OCI-LY7 (cell line): Measurements from ENCODE around the gene RNF150. TPM values are rescaled to one million over a fixed set of nuclear protein-coding genes. Genes with fewer than 3 reads are reported as not detected.

ENCODE experiments used
- BruUV-seq: library from RNA; stranded (reverse); fragments of 400-500 nt; replicated peaks from 2 replicates; lab custom pipeline; 2021; lab: Mats Ljungman, UMichigan
- CTCF ChIA-PET: fragments of 300-600 bp; sonication (Branson Sonifier 250); formaldehyde crosslinking; loops from one replicate; lab custom pipeline; 2022; ENCODE audit warnings: antibody characterized with exemption; ENCODE audit not compliant: unreplicated experiment; lab: Charles Lee
- POLR2A ChIA-PET: fragments of 300-600 bp; sonication (Branson Sonifier 250); formaldehyde crosslinking; loops from one replicate; lab custom pipeline; 2022; ENCODE audit warnings: antibody characterized with exemption; lab: Charles Lee
- DNase-seq: peaks from one replicate; pipeline ENCODE4 v3.0.0-alpha.2; 2015; ENCODE audit warnings: low spot score
- H2AFZ ChIP-seq: fragments of 200-600 bp; sonication (generic), shearing (Covaris generic); 2 replicates; pipeline ENCODE4 v1.6.1; 2014; ENCODE audit warnings: mild to moderate bottlenecking, antibody characterized with exemption, low read length, moderate library complexity
- H3K27ac ChIP-seq: fragments of 200-600 bp; sonication (generic); 2 replicates; pipeline ENCODE4 v1.5.1; 2014; ENCODE audit warnings: mixed run types, low read depth, mild to moderate bottlenecking, moderate library complexity, low read length, inconsistent platforms; ENCODE audit not compliant: poor library complexity, severe bottlenecking
- H3K36me3 ChIP-seq: fragments of 200-600 bp; sonication (generic); 2 replicates; pipeline ENCODE4 v1.6.1; 2014; ENCODE audit warnings: mild to moderate bottlenecking, antibody characterized with exemption, low read length, moderate library complexity, mixed read lengths; ENCODE audit not compliant: insufficient read depth
- H3K4me1 ChIP-seq: fragments of 200-600 bp; sonication (generic); 2 replicates; pipeline ENCODE4 v1.5.1; 2014; ENCODE audit warnings: mild to moderate bottlenecking, low read length; ENCODE audit not compliant: insufficient read depth, poor library complexity, severe bottlenecking
- H3K4me2 ChIP-seq: fragments of 200-600 bp; sonication (generic); 2 replicates; pipeline ENCODE4 v1.6.1; 2014; ENCODE audit warnings: mild to moderate bottlenecking, low read length
- H3K4me3 ChIP-seq: fragments of 200-600 bp; sonication (generic); 2 replicates; pipeline ENCODE4 v1.5.1; 2014; ENCODE audit warnings: mild to moderate bottlenecking, low read depth, low read length; ENCODE audit not compliant: poor library complexity, severe bottlenecking
- H3K79me2 ChIP-seq: fragments of 200-600 bp; sonication (generic); 2 replicates; pipeline ENCODE4 v1.6.1; 2016; ENCODE audit warnings: low read depth, mild to moderate bottlenecking, low read length, moderate library complexity, mixed read lengths; ENCODE audit not compliant: insufficient read depth
- H3K9me2 ChIP-seq: fragments of 200-600 bp; sonication (generic); 2 replicates; pipeline ENCODE4 v1.6.1; 2016; ENCODE audit warnings: mild to moderate bottlenecking, low read length, mixed read lengths; ENCODE audit not compliant: insufficient read depth
- H3K9me3 ChIP-seq: fragments of 200-600 bp; sonication (generic); 2 replicates; pipeline ENCODE4 v1.6.1; 2014; ENCODE audit warnings: mild to moderate bottlenecking, mixed run types, low read length, mixed read lengths
- H4K20me1 ChIP-seq: fragments of 200-600 bp; sonication (generic); 2 replicates; pipeline ENCODE4 v1.6.1; 2014; ENCODE audit warnings: mild to moderate bottlenecking, antibody characterized with exemption, low read length, moderate library complexity, mixed read lengths; ENCODE audit not compliant: insufficient read depth
- EZH2phosphoT487 ChIP-seq: fragments of 200-600 bp; sonication (generic); IDR thresholded peaks from 2 replicates; pipeline ENCODE4 v1.6.1; 2018; ENCODE audit warnings: low read depth, borderline replicate concordance, mild to moderate bottlenecking, mixed run types, antibody characterized with exemption, low read length, moderate library complexity, mixed read lengths
- intact Hi-C: fragments of 100-400 bp; cut with micrococcal nuclease; formaldehyde crosslinking; loops from one replicate; pipeline ENCODE4 v1.10.0; 2022; ENCODE audit not compliant: unreplicated experiment
- total RNA-seq, 2 experiments: library from RNA; depleted of rRNA in 1 of 2; stranded (reverse); fragments of >200 nt in 1 of 2; shearing (Covaris generic) in 1 of 2; gene quantifications; 2 replicates each; pipeline ENCODE4 v1.2.3, GENCODE V29; 2014 to 2022
- TF ChIP-seq, protein P1 (sequence below): fragments of 200-600 bp; sonication (generic); conservative IDR thresholded peaks from 2 replicates; pipeline ENCODE4 v1.5.1; 2014; ENCODE audit warnings: mild to moderate bottlenecking, antibody characterized with exemption, low read length, moderate library complexity, mixed read lengths

The RNF150 gene
- total RNA-seq, 2 experiments from 2014 or later = not detected

DNA sequence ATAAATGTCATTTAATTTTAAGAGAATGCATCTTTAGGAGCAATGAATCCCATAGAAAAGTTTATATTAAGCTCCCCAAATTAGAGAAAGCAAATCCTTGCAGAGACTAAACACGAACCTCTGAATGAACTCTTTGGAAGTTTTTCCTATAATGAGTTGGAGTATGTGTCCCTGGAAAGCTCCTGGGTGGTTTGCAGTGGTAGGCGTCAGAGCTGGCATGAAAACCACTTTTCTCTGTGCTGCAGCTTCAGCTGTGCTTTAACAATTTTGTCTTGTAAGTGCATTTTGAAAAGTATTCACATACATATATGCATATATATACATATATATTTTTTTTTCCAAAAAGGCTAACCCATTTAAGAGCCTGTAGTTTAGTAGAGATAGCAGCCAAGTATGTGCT, 228.4 kb downstream of the RNF150 start:
- Histone ChIP-seq H4K20me1 (no peaks in the 10 kb centered on the region), H3K79me2 (no peaks in the 10 kb centered on the region), H3K9me3 (no peaks in the 10 kb centered on the region), H3K4me2 (no peak overlapping the region), H3K36me3 (no peaks in the 10 kb centered on the region), H3K4me1 (no peaks in the 10 kb centered on the region), H2AFZ (no peak overlapping the region), H3K4me3 (no peak overlapping the region), H3K27ac (no peak overlapping the region), H3K9me2 (no peaks in the 10 kb centered on the region)
- no peak for TF ChIP-seq EZH2phosphoT487
- TF ChIP-seq, protein P1, sequence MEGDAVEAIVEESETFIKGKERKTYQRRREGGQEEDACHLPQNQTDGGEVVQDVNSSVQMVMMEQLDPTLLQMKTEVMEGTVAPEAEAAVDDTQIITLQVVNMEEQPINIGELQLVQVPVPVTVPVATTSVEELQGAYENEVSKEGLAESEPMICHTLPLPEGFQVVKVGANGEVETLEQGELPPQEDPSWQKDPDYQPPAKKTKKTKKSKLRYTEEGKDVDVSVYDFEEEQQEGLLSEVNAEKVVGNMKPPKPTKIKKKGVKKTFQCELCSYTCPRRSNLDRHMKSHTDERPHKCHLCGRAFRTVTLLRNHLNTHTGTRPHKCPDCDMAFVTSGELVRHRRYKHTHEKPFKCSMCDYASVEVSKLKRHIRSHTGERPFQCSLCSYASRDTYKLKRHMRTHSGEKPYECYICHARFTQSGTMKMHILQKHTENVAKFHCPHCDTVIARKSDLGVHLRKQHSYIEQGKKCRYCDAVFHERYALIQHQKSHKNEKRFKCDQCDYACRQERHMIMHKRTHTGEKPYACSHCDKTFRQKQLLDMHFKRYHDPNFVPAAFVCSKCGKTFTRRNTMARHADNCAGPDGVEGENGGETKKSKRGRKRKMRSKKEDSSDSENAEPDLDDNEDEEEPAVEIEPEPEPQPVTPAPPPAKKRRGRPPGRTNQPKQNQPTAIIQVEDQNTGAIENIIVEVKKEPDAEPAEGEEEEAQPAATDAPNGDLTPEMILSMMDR = no peak
- ChIA-PET POLR2A (interaction anchor here (0.6 kb wide), 1 partner anchor 282 kb away, joined by 3 read pairs; no protein-coding TSS in a partner anchor), CTCF (no interaction called here)
- DNase-seq = no peak
- intact Hi-C loops = no loop called here
- no TSS peak for BruUV-seq

DNA sequence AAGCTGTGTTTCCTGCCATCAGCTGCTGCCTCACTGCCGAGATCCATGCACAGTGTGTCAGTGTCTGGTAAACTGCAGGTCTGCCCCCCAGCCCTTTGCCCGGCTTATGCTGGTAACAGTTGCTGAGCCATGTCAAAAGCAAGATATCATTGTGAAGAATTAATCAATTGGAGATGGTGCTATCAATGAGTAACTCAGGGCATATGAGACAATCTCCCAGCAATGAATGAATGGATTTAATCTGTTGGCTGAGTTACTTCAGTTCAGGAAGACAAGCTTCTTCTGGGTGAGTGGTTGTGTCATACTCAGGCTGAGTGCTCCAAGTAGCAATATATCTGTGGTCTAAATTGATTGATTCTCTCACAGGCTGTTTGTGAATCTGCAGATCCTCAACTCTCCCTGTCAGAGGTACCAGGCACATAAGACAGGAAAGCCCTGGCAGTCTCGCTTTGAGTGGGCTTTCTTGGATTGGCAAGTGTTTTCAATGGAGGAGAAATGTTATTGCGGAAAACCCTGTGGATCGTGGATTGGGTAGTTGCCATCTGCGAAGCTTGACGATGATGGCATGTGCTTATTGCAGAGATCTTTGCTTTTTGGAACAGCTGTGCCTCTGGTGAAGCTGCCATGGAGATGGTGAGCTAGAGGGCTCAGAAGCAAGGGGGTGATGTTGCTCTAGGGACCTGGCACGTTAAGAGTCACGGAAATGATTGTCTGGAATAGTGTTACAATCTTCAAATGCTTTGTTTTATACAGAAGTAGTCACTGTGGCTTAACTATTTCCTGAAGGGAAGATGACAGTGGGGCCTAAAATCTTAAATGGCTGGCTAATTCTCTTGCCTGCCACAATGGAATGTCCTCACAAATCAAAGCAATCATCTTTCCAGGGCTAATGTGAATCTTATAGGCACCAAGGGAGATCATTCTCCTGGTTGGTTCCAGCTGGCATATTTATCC, 229.5 kb downstream of the RNF150 start:
- Histone ChIP-seq H3K9me2 (no peaks in the 10 kb centered on the region), H3K36me3 (no peaks in the 10 kb centered on the region), H3K9me3 (no peaks in the 10 kb centered on the region), H4K20me1 (no peaks in the 10 kb centered on the region), H3K4me2 (no peak overlapping the region), H3K4me1 (no peaks in the 10 kb centered on the region), H3K79me2 (no peaks in the 10 kb centered on the region), H3K4me3 (no peak overlapping the region), H3K27ac (no peak overlapping the region), H2AFZ (no peak overlapping the region)
- ChIA-PET CTCF (no interaction called here), POLR2A (interaction anchor here (0.5 kb wide), 1 partner anchor 1111 kb away, joined by 3 read pairs; no protein-coding TSS in a partner anchor)
- TF ChIP-seq, protein P1 = no peak
- no peak for TF ChIP-seq EZH2phosphoT487
- intact Hi-C loops = no loop called here
- no TSS peak for BruUV-seq
- no peak for DNase-seq
